GM11168 (cell line): ENCODE data around the gene GPHN.
"Not testable (repeated sequence)": the region's sequence is repeated elsewhere in the genome, so short reads cannot be mapped to it uniquely, and the experiment has no call there.

Experiments used
- in situ Hi-C: fragments of 300-500 bp; cut with MboI; formaldehyde crosslinking; loops from one replicate; pipeline ENCODE4 v1.12.0; 2022; ENCODE audit warnings: low sequenced_read_pairs; ENCODE audit not compliant: unreplicated experiment

Gene GPHN

DNA sequence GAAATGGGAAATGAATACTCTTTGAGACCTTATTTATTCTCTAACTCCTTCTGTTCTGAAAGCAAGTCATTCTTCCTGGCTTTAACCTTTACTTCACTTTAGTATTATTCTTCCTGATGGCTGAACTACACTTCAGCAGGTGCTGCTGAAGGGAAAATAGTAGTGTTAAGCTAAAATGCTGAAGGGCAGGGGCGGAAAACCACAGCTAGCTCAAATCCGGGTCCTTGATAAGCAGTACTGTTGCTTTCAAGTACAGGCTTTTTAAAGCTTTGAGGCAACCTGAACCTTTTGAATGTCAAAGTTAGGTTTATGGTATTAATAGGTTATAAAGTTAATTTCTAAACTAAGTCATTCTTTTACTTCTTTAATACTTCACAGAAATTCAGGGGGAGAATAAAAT lies 11.0 kb upstream of the GPHN start:
- in situ Hi-C loops = loop anchor here (25.0 kb wide), 1 partner anchor 640 kb away; no protein-coding TSS in a partner anchor

DNA sequence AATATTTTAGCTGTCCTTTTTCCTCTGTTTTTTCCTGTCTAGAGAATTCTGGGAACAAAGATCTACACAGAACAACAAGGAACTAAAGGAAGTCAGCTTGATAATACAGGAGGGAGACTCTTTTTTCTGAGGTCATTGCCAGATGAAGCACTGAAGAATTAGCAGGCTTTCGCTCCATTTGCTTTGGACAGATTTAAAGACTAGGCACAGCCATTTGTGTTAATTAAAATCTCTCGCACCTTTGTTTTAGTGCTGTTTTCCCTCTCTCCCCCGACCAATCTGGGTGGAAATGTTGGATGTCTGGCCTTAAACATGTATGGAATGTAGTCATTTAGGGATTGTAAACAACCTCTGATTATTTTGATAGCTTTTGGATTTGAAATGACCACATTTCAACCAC lies 9.6 kb upstream of the GPHN start:
- in situ Hi-C loops = loop anchor here (25.0 kb wide), 1 partner anchor 639 kb away; no protein-coding TSS in a partner anchor

DNA sequence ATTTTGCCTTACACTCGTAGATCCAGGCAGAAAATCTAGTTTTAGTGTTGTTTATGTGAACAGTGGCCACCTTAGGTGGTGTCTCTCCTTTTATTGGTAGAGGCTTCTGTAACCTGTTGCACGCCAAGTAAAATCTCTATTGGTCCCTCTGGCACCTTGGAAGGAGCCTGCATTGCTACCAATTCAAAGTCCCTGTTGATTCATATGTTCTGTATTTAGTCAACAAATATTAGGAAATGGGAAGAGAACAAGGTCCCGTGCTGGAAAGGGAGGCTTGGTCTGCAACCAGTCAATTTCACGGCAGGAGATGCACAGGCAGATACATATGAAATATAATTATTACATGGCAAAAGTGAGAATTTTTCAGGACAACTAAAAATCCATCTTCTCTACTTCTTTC lies 6.4 kb upstream of the GPHN start:
- in situ Hi-C loops = no loop called here

DNA sequence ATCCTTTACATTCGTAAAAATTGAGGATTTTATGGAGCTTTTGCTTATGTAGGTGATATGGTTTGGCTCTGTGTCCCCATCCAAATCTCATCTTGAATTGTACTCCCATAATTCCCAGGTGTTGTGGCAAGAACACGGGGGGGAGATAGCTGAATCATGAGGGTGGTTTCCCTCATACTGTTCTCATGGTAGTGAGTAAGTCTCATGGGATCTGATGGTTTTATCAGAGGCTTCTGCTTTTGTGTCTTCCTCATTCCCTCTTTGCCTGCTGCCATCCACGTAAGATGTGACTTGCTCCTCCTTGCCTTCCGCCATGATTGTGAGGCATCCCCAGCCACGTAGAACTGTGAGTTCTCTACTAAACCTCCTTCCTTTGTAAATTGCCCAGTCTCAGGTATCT lies 5.1 kb upstream of the GPHN start:
- in situ Hi-C loops = not testable (repeated sequence)

DNA sequence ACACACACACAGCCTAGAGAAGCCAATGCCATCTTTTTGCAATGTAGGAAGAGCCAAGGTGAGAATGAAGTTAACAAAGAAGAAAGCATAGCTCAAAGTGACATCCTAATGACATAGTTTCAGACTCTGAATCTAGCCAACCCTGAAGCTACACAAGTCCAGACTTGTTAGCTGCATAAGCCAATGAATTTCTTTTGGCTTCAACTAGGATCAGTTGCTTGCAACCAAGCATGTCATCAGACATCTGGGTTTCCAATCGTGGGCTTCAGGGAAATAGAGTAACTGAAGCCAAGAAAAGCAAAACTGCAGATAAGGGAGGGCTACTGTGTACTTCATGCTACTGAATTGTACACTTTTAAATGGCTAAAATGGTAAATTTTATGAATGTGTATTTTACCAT lies 4.4 kb upstream of the GPHN start:
- in situ Hi-C loops = no loop called here

DNA sequence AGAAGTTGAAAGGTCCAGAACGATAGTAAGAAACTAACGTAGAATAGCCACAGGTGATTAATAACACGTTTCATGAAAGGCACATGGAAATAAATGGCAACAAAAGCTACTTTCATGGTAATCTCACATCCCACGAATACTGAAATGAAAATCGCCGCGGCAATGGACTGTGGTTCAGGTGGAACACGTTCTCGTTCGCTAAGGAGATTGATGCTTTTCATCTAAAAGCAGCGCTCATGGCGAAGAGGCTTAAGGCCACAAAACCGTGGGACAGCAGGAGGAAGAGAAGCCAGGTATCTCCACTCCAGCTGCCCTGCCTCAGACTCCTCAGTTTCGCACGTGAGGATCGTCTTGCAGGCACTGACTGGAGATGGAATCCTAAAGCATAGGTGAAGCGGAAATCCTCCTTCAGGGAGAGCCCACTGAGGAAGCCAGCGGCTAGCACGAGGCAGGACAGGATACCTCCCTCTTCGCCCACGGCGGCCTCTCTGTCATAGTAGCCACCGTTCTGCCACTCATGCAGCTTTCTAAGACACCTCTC lies 696 bp upstream of the GPHN start:
- in situ Hi-C loops = no loop called here

DNA sequence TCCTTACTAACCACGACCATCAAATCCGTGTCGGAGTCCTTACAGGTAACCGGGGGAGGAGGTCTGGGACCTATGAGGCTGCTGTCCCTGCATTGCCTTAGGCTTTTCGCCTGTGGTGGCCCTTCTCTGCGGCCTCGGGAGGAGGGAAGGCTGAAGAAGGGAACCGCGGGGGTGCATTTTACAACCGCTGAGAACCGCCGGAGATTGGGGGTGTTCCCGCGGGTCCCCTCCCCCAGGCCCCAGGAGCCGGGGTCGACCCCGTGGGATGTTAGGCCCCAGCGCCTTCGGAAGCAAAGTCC lies 549 bp downstream of the GPHN start:
- in situ Hi-C loops = no loop called here

DNA sequence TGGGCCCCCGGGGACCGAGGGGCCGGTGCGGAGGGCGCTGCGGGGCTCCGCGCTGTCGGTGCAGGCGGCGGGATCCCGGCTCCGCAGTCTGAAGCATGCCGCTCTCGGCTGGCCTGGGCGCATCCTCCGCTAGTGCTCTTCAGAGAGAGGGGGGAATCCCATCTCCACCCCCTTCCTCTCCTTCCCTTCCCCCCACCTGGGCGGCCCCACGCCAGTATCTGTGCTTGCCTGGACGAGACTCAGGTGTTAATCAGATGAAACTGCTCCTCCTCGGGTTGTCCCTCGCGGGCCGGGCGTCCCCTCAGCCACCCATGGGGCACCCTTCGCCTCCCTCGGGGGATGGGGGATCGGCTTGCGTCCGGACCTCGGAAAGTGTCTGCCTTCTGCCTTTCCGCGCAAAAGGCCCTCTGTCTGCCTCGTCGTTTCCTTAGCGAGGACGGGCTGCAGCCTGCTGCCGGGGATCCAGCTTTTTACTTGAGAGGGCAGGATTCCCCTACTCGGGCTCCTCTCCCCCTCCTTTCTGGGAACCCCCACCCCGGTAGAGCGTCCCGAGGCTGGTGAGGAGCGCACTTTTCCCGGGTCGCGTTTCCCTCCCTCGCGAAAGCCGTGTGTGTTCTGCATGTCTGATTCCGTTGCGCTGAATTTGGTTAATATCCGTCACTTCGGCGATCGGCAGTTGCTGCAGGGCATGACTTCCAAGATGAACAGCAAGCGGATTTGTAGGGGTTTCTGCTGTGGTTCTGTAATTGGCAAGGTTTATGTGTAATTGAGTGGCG lies 1.1 kb downstream of the GPHN start:
- in situ Hi-C loops = no loop called here

DNA sequence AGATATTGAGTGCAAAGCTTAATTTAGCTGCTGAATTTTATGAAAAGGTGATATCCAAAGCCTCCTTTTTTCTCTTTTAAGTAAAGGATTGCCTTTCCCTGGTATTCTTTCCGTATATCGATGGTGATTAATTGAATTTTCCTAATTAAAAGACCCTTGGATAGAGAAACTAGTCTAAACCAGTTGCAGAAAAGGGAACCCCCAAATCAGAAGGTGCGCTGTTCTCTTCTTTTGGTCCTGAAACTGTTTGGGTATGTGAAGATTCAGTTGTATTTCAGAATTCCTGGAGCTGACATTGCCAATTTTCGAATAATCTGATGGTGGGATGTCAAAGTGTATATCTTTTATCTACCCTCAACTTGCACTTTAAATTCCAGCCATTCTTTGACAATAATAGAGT lies 1.9 kb downstream of the GPHN start:
- in situ Hi-C loops = no loop called here

DNA sequence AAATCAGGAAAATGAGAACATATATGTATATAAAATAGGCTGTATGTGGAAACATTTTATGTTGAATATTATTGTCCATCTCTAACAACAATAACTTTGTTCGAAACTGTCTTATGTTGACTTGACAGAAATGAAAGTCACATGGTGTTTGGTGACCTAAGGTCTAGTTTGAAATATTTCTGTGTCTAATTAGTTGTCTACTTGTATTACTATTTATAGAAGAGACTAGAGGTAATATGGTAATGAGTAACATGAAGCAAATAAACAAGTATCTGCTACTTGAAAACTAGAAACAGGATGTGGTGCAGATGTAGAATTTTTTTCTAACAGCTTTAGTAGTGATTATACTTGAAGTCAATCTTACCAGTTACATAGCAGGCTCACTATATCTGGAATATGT lies 3.9 kb downstream of the GPHN start:
- in situ Hi-C loops = no loop called here

DNA sequence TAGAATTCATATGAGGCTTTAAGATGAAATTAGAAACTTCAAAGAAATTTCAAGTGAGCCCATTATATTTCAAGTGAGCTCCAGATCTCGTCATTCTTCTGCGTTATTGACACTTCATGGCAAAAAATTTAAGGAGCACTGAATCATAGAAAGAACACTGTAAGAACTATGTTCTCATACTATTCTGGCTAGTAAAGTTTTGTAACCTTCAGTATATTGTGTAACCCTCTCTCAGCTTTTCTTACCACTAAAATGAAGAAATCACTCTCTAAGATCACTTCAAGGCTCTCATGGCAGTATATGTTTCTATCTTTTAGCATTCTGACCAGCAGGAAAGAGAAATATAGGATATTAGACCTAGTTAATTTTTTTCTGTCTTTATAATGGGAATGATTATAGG lies 6.3 kb downstream of the GPHN start:
- in situ Hi-C loops = no loop called here

DNA sequence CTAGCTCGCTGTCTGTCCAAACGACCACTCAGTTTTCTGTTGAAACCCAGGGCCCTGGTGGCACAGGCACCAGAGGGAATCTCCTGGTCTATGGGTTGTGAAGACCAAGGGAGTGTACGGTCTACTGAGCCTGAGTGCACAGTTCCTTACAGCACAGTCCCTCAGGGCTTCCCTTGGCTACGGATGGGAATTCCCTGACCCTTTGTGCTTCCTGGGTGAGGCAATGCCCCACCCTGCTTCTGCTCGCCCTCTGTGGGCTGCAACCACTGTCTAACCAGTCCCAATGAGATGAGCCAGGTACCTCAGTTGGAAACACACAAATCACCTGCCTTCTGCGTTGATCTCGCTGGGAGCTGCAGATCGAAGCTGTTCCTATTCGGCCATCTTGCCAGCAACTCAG lies 22.6 kb downstream of the GPHN start:
- in situ Hi-C loops = no loop called here

DNA sequence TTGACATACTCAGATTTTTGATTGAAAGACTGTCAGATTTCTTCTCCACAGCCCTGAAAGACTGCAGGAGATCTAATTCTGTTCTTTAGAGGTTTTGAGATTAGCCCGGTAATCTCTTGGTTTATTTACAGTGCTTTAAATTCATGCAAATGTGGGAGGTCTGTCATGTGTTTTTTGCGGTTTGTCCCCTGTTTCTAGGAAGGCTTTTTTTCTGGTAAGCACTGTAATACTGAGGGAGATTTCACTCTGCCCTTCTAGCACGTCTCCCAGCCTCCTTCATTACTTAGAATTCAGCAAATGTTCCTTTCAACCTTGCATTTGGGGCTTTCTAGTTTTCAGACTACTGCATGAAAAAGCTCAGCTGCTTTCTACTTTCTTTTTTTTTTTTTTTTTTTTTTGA lies 31.1 kb downstream of the GPHN start:
- in situ Hi-C loops = no loop called here

DNA sequence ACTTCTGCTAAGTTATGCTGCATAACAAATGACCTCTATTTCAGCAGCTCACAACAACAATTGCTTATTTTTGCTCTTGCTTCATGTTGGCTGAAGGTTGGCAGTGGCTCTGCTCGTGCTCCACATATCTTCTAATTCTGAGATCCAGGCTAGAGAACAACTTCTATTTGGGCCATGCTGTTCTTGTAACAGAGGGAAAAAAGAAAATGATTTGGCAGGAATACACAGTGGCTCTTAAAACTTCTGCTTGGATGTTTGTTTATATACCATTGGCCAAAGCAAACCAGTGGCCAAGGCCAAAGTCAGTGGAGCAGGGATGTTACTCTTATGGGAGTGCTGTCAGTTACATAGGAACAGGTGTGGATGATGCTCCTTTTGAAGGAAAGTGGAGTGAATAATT lies 32.1 kb downstream of the GPHN start:
- in situ Hi-C loops = no loop called here

DNA sequence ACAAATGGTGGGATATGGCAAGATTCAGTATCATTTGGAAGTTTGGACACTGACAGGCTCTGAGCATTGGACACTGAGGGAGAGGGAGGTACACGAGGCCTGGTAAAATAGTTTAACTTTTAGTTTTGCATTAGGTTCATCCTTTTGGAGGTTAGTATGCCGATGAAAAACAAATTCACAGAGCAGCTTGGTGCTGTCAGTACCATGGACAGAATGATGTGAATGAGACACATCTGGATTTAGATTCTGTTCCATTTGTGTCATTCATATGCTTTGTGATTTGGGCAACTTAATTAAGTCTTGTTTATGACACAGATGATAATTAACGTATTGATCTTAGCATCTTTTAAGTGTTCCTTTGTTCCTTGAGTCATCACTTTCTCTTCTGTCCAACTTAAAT lies 33.7 kb downstream of the GPHN start:
- in situ Hi-C loops = no loop called here

DNA sequence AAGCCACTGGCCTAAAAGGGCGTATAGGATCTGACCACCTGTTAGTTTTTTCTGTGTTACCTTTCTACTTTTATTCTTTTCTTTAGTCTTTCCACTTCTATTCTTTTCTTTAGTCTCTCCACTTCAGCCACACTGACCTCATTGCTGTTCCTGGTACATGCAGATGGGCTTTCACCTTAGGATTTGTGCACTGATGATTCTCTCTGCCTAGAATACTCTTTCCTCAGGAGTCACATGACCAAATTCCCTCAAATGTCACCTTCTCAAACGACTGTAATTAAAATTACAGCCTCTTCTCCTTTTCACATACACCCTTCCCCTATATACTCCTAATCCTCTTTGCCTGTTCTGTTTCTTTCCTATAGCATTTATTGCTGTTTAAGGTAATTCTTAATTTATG lies 36.0 kb downstream of the GPHN start:
- in situ Hi-C loops = no loop called here

DNA sequence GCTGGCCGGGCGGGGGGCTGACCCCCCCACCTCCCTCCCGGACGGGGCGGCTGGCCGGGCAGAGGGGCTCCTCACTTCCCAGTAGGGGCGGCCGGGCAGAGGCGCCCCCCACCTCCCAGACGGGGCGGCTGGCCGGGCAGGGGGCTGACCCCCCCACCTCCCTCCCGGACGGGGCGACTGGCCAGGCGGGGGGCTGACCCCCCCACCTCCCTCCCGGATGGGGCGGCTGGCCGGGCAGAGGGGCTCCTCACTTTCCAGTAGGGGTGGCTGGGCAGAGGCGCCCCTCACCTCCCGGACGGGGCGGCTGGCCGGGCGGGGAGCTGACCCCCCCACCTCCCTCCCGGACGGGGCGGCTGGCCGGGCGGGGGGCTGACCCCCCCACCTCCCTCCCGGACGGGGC lies 37.2 kb downstream of the GPHN start:
- in situ Hi-C loops = not testable (repeated sequence)

DNA sequence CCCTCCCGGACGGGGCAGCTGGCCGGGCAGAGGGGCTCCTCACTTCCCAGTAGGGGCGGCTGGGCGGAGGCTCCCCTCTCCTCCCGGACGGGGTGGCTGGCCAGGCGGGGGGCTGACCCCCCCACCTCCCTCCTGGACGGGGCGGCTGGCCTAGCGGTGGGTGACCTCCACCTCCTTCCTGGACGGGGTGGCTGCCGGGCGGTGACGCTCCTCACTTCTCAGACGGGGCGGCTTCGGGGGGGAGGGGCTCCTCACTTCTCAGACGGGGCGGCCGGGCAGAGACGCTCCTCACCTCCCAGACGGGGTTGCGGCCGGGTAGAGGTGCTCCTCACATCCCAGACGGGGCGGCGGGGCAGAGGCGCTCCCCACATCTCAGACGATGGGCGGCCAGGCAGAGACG lies 37.8 kb downstream of the GPHN start:
- in situ Hi-C loops = not testable (repeated sequence)

DNA sequence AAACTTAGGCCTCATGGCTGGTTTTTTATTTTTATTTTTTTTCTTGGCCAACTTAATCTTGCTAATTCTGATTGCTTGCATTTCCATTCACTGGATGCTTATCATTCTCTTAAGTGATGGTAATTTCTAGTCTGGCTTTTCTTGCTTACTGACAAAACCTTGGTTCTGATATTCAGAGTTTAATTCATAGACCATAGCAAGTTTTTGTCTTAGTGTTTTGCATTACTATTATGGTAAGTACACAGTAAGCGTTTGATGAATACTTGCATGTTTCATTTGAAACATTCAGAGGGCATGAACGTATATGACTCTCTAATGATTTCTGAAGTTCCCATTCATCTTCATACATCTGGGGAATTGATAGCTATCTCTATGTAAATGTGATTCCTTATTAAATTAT lies 55.8 kb downstream of the GPHN start:
- in situ Hi-C loops = no loop called here

DNA sequence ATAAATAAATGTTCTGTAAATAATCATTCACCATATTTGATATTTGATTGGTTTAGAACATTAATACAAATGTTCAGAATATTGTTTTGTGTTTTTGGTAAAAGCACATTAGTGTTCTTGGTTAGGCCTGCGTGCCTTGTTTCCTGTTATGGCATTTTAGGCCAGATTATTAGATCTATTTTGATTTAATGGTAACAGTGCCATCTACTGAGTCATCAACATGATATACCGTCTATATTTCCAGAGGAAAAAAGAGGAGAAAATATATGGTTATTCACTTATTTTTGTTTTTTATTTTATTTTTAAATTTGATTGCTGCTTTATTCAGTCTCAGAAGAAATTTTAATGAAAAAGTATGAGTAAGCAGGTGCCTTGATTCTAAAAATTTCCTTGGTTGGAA lies 60.3 kb downstream of the GPHN start:
- in situ Hi-C loops = no loop called here

DNA sequence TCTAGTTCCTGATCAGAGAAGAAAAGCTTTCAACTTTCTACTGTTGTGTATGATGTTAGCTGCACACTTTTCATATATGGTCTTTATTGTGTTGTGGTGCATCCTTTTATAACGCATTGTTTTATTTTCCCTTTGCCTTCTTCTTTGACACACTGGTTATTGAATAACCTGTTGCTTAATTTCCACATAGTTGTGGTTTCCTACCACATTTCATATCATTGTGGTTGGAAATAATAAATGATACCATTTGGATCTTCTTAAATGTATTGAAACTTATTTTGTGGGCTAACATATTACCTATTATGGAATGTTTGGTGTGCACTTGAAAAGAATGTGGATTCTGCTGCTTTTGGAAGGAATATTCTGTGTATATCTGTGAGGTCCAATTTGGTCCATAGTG lies 64.9 kb downstream of the GPHN start:
- in situ Hi-C loops = no loop called here

DNA sequence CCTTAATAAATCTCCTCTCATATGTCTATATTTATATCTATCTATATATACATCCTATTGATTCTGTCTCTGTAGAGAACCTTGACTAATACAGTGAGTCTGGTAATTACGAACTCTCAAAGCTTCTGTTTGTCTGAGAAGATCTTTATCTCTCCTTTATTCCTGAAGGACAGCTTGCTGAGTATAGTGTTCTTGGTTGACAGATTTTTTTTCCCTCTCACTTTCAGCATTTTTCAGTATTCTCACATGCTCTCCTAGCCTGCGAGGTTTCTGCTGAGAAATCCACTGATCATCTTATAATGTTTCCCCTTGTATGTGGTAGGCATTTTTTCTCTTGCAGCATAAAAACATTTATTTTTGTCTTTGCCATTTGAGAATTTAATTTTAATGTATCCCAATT lies 67.1 kb downstream of the GPHN start:
- in situ Hi-C loops = no loop called here
